Esophagus squamous epithelium (tissue), 4 donors: ENCODE measurements around the gene ACMSD.

Experiments used
- CTCF ChIP-seq, 6 experiments: fragments of 450-650 bp in 4 of 6; fragments of 200-600 bp in 2 of 6; sonication (generic) in 2 of 6; IDR thresholded peaks; one replicate each; pipeline ENCODE4 v1.5.1; 2016 to 2019; ENCODE audit warnings: antibody characterized with exemption in 6 of 6, mild to moderate bottlenecking in 4 of 6, moderate library complexity in 4 of 6
- POLR2A ChIP-seq, 4 donors: fragments of 450-650 bp; IDR thresholded peaks; one replicate each; pipeline ENCODE4 v1.6.1; 2017; ENCODE audit warnings: antibody characterized with exemption in 4 of 4, mild to moderate bottlenecking in 4 of 4, moderate library complexity in 3 of 4

DNA sequence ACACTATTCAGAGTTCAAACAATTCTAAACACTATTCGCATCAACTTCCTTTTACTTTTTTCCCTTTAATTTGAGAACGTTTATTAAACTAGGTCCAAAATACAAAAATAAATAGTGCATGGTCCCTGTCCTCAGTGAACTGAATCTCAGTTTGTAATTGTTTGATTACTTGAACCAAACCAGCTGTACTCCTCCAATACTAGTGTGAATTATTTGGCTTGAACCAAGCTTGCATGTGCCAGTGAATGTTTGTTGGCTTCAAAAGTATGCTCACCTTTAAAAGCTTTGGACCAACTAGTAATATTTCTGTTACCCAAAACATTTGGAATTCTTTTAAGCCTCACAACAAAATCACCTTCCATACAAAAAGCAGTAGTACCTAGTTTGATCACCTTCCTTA, 95.7 kb downstream of the ACMSD start:
- TF ChIP-seq POLR2A (IDR thresholded peaks at IDR 0.05) (no peak), CTCF (IDR thresholded peaks at IDR 0.05) (no peak)
